Peyer's patch (tissue), 4 donors: ENCODE measurements around the gene MC1R. TPM values are rescaled to one million over a fixed set of nuclear protein-coding genes. Genes with fewer than 3 reads are reported as not detected.

Experiments used
- DNase-seq, 3 donors: peaks; one replicate each; pipeline ENCODE4 v3.0.0-alpha.2; 2017 to 2019
- H3K27ac ChIP-seq, 4 donors: fragments of 200-600 bp; sonication (generic); one replicate each; pipeline ENCODE4 v1.5.1; 2016 to 2019
- H3K27me3 ChIP-seq, 2 donors: fragments of 200-600 bp; sonication (generic); one replicate each; pipeline ENCODE4 v1.5.1; 2019
- H3K36me3 ChIP-seq, 3 donors: fragments of 200-600 bp; sonication (generic); one replicate each; pipeline ENCODE4 v1.5.1; 2016 to 2019
- H3K4me1 ChIP-seq, 4 donors: fragments of 200-600 bp; sonication (generic); one replicate each; pipeline ENCODE4 v1.5.1; 2016 to 2019
- H3K4me3 ChIP-seq, 4 donors: fragments of 200-600 bp; sonication (generic); 1 replicate in 3 of 4; 2 replicates in 1 of 4; pipeline ENCODE4 v1.5.1; 2016 to 2019; ENCODE audit warnings: mild to moderate bottlenecking in 1 of 4
- H3K9me3 ChIP-seq, 4 donors: fragments of 200-600 bp; sonication (generic); one replicate each; pipeline ENCODE4 v1.5.1; 2016 to 2019; ENCODE audit warnings: mild to moderate bottlenecking in 1 of 4
- CTCF ChIP-seq, 6 experiments: fragments of 450-650 bp in 4 of 6; fragments of 200-600 bp in 2 of 6; sonication (generic) in 1 of 6; IDR thresholded peaks; one replicate each; pipeline ENCODE4 v1.5.1; 2017 to 2019; ENCODE audit warnings: antibody characterized with exemption in 6 of 6, mild to moderate bottlenecking in 3 of 6, moderate library complexity in 1 of 6
- POLR2A ChIP-seq, 2 donors: fragments of 450-650 bp; IDR thresholded peaks; one replicate each; pipeline ENCODE4 v1.5.1; 2017; ENCODE audit warnings: antibody characterized with exemption in 2 of 2, mild to moderate bottlenecking in 2 of 2, moderate library complexity in 2 of 2
- total RNA-seq, 4 donors: library from RNA; depleted of rRNA; stranded (reverse); fragments of >200 nt; gene quantifications; one replicate each; pipeline ENCODE4 v1.1.0, GENCODE V29; 2016

MC1R gene
- total RNA-seq, 4 donors from 2014 or later: 8.3 to 29.2 (median 11.2) TPM

- Histone ChIP-seq H3K36me3 (no peaks in the 10 kb centered on the region), H3K4me3 (no peak overlapping the region), H3K27ac (peak overlapping the region in 1 of 4 donors; percentile 17), H3K27me3 (peaks cover 0 to 28% of the 10 kb centered on the region in 2 donors), H3K4me1 (peaks cover 8 to 63% (median 43%) of the 10 kb centered on the region in 4 donors), H3K9me3 (peaks cover 0 to 3% (median 0%) of the 10 kb centered on the region in 4 donors)
- peak in 1 of 3 donors; percentile 48 for DNase-seq
- TF ChIP-seq CTCF (IDR thresholded peaks at IDR 0.05) (no peak), POLR2A (IDR thresholded peaks at IDR 0.05) (no peak)
These were observed 2.1 kb downstream of the MC1R start for GRCh38 chr16:89920723-89921122.

DNA sequence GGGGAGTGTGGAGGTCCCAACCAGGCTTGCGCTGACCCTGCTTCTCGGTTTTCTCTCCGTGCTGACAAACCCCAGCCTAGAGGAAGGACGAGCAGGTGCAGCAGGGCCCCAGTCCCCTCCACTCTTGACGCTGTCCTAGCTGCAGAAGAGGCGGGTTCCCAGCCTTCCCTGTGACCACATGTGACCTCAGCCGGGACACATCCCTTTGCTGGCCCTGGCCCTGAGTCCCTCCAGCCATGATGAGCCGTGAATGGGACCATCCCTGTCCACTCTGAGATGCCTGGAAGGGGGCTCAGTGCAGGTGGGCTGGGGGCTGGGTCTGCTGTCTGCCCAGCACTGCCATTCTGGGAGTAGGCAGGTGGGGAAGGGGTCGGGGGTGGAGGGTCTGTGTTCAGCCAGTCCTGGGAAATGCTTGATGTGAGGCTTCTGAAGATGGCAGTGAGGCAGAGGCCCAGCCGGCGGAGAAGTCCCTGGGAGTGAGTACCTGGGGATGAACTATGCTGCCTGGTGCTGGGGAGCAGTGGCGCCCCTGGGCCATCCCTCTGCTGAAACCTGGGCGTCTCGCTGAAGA, 2.6 kb downstream of the MC1R start:
- TF ChIP-seq POLR2A (IDR thresholded peaks at IDR 0.05) (no peak), CTCF (IDR thresholded peaks at IDR 0.05) (no peak)
- Histone ChIP-seq H3K27me3 (peaks cover 0 to 28% of the 10 kb centered on the region in 2 donors), H3K36me3 (no peaks in the 10 kb centered on the region), H3K9me3 (peaks cover 0 to 6% (median 0%) of the 10 kb centered on the region in 4 donors), H3K4me1 (peaks cover 10 to 67% (median 46%) of the 10 kb centered on the region in 4 donors), H3K27ac (peak overlapping the region in 3 of 4 donors; percentile 17 to 88 (median 79)), H3K4me3 (no peak overlapping the region)
- peak in 1 of 3 donors; percentile 43 for DNase-seq

GRCh38 chr16:89921702-89922476, 3.2 kb downstream of the MC1R start:
- DNase-seq: peak; percentile 23 to 69 (median 66)
- Histone ChIP-seq H3K27me3 (peaks cover 0 to 28% of the 10 kb centered on the region in 2 donors), H3K4me1 (peaks cover 10 to 72% (median 48%) of the 10 kb centered on the region in 4 donors), H3K4me3 (peak overlapping the region in 3 of 4 donors; percentile 50 to 59 (median 56)), H3K9me3 (peaks cover 0 to 6% (median 0%) of the 10 kb centered on the region in 4 donors), H3K36me3 (no peaks in the 10 kb centered on the region), H3K27ac (peak overlapping the region; percentile 54 to 88 (median 70))
- TF ChIP-seq CTCF (IDR thresholded peaks at IDR 0.05) (no peak), POLR2A (IDR thresholded peaks at IDR 0.05) (no peak)

- peak in 2 of 3 donors; percentile 40 to 66 for DNase-seq
- Histone ChIP-seq H3K36me3 (no peaks in the 10 kb centered on the region), H3K27ac (peak overlapping the region; percentile 54 to 88 (median 70)), H3K27me3 (peaks cover 0 to 28% of the 10 kb centered on the region in 2 donors), H3K9me3 (peaks cover 0 to 6% (median 0%) of the 10 kb centered on the region in 4 donors), H3K4me3 (peak overlapping the region; percentile 21 to 59 (median 53)), H3K4me1 (peaks cover 7 to 69% (median 44%) of the 10 kb centered on the region in 4 donors)
- TF ChIP-seq POLR2A (IDR thresholded peaks at IDR 0.05) (no peak), CTCF (IDR thresholded peaks at IDR 0.05) (no peak)
These were observed 3.8 kb downstream of the MC1R start for GRCh38 chr16:89922477-89922883.

DNA sequence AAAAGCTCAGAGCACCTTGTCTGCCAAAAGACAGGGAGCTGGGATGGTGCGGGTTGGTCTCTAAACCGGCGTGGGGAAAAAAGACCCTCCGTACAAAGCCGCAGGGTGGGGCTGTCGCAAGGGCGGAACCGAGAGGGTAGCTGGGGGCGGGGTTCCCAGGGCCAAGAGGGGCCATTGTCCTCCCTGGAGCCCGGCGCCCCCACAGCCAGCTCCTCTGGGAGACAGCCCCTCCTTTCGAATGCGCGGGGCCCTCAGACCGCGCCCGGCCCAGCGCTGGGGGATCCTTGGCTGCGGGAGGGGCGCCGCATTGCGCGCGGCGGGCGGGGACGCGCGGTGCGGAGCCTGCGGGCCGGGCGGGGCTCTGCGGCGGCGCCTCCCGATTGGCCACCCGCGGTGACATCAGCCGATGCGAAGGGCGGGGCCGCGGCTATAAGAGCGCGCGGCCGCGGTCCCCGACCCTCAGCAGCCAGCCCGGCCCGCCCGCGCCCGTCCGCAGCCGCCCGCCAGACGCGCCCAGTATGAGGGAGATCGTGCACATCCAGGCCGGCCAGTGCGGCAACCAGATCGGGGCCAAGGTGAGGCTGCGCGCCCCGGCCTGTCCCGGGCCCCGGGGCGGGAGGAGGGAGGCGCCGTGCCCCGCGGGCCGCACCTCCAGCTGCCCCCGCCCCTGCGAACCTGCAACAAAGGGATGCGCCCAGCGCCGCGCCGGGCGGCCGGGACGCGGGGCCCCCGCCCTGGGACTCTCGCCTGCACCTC, 4.4 kb downstream of the MC1R start, which contains the start of gene TUBB3:
Gene TUBB3 (plus strand): TSS at position 459 of the 756 bp plus-strand sequence. CDS start 60 bp downstream, at position 519.
- Histone ChIP-seq H3K27ac (peak within 1 kb of the TSS; percentile 54 to 88 (median 70)), H3K4me1 (peaks cover 4 to 63% (median 39%) of the 10 kb centered on the region in 4 donors), H3K27me3 (peaks cover 0 to 28% of the 10 kb centered on the region in 2 donors), H3K36me3 (no peaks in the 10 kb centered on the region), H3K9me3 (peaks cover 0 to 6% (median 0%) of the 10 kb centered on the region in 4 donors), H3K4me3 (peak within 1 kb of the TSS; percentile 21 to 59 (median 53))
- DNase-seq: peak in 1 of 3 donors; percentile 77
- TF ChIP-seq POLR2A (IDR thresholded peaks at IDR 0.05) (peak in 1 of 2 donors; percentile 37), CTCF (IDR thresholded peaks at IDR 0.05) (no peak)
